H1 (cell line): Measurements from ENCODE around the gene VWF. TPM values are rescaled to one million over a fixed set of nuclear protein-coding genes. Genes with fewer than 3 reads are reported as not detected.

Experiments used
- CHD7 ChIP-seq: fragments of 300-600 bp; sonication (generic); IDR thresholded peaks from 2 replicates; pipeline ENCODE4 v1.7.1; 2012; ENCODE audit warnings: low read length, moderate library complexity, mild to moderate bottlenecking, inconsistent platforms; ENCODE audit not compliant: insufficient replicate concordance
- TCF12 ChIP-seq: IDR thresholded peaks from 2 replicates; pipeline ENCODE4 v1.6.1; 2011; ENCODE audit warnings: low read depth, mild to moderate bottlenecking, low read length
- polyA plus RNA-seq, 7 experiments: library from polyadenylated mRNA; depleted of rRNA in 3 of 7; stranded (reverse) in 5 of 7; unstranded in 2 of 7; fragments of >200 nt in 5 of 7; fragments of 200-250 nt in 2 of 7; gene quantifications; 1 replicate in 5 of 7; 2 replicates in 1 of 7; 4 replicates in 1 of 7; pipeline versions ENCODE4 v1.2.1 to v1.2.3, GENCODE V29; 2011 to 2013; ENCODE audit warnings: missing spikeins in 2 of 7, mixed read lengths in 2 of 7
- total RNA-seq: library from RNA; stranded (reverse); fragmentation: NEBNext Ultra II Directional; extraction: Animal tissue kit (Norgen Biotek cat#: 25700); gene quantifications from 2 replicates; pipeline ENCODE4 v1.2.1, GENCODE V29; 2021

VWF gene
- total and polyA plus RNA-seq, 2 of the 8 experiments (the other 6 are each of a cell fraction or from before 2014, with no cell fraction given) = 0.39 to 0.60 TPM

DNA sequence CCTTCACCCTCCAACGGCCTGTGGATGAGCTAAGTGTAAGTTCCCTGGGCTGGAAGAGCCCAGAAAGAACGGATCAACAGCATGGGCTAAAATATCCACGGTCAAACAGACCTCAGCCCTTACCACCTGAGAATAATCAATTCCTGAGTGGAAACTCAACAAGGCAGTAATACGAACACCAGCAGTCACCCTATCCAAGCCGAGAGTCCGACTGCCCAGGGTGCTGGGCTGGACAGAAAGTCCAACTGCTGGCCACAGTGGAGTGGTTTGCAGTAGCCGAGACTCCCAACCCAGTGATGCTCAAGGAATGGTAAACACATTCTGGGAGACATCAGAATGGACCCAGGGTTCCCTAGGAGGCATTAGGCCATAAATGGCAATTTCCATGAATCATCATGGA is 216.2 kb downstream of the VWF start (continued):
- TF ChIP-seq CHD7 (no peak), TCF12 (no peak)
- TF ChIP-seq, all 59 proteins: peak for 0
